HepG2 (cell line): ENCODE measurements around the gene IFIT1B. TPM values are rescaled to one million over a fixed set of nuclear protein-coding genes. Genes with fewer than 3 reads are reported as not detected.
"Not testable (repeated sequence)": the region's sequence is repeated elsewhere in the genome, so short reads cannot be mapped to it uniquely, and the experiment has no call there.

Experiments
- ATAC-seq: fragments of 200-7000 bp; cut with Tn5 transposase; 3 replicates; pipeline ENCODE4 v1.9.1; 2020; ENCODE audit warnings: mild to moderate bottlenecking, moderate library complexity
- BruUV-seq: library from RNA; stranded (reverse); fragments of 400-500 nt; replicated peaks from 2 replicates; lab custom pipeline; 2021; lab: Mats Ljungman, UMichigan
- CTCF ChIA-PET: fragments of 300-600 bp; formaldehyde crosslinking; extraction: SDS; loops from one replicate; lab custom pipeline; 2021; ENCODE audit warnings: low total read pairs, inconsistent platforms, low intra/inter-chr PET ratio; lab: Yijun Ruan, JAX
- POLR2A ChIA-PET: fragments of 350-600 bp; sonication (Branson Sonifier 250); formaldehyde crosslinking; loops from one replicate; lab custom pipeline; 2020; ENCODE audit warnings: antibody characterized with exemption, inconsistent platforms; lab: Yijun Ruan, JAX
- DNase-seq: peaks from one replicate; pipeline ENCODE4 v3.0.0-alpha.2; 2015; ENCODE audit warnings: low spot score
- FAIRE-seq: peaks from 3 replicates; lab custom pipeline; 2011; peaks lifted over from hg19 to GRCh38; lab: Jason Lieb, UNC
- H2AFZ ChIP-seq: one replicate; pipeline ENCODE4 v1.6.1; 2011; ENCODE audit warnings: low read length, inconsistent platforms
- H3K27ac ChIP-seq: fragments of 300-600 bp; 3 replicates; pipeline ENCODE4 v1.8.0; 2011; ENCODE audit warnings: mixed run types, mild to moderate bottlenecking, mixed read lengths, low read length, inconsistent platforms; ENCODE audit not compliant: insufficient read depth; ENCODE audit errors: extremely low read length
- H3K27me3 ChIP-seq, 2 experiments: fragments of 200-600 bp in 1 of 2; 2 replicates in 1 of 2; 3 replicates in 1 of 2; pipeline versions ENCODE4 v1.6.0 to v1.8.0; 2011; ENCODE audit warnings: low read length in 2 of 2, mild to moderate bottlenecking in 2 of 2, moderate library complexity in 2 of 2, inconsistent platforms in 1 of 2; ENCODE audit not compliant: insufficient read depth in 2 of 2, control insufficient read depth in 1 of 2
- H3K36me3 ChIP-seq, 2 experiments: fragments of 200-600 bp in 1 of 2; replicated peaks in 1 of 2; 2 replicates in 1 of 2; 3 replicates in 1 of 2; pipeline versions ENCODE4 v1.5.1 to v1.8.0; 2011; ENCODE audit warnings: low read length in 2 of 2, inconsistent platforms in 1 of 2; ENCODE audit not compliant: insufficient read depth in 2 of 2, control insufficient read depth in 1 of 2
- H3K4me1 ChIP-seq: 2 replicates; pipeline ENCODE4 v1.5.1; 2012; ENCODE audit warnings: low read length, inconsistent platforms; ENCODE audit not compliant: insufficient read depth
- H3K4me2 ChIP-seq: 2 replicates; pipeline ENCODE4 v1.6.0; 2011; ENCODE audit warnings: low read depth, low read length, inconsistent platforms
- H3K4me3 ChIP-seq, 3 experiments: fragments of 200-600 bp in 1 of 3; sonication (generic), shearing (Covaris generic) in 1 of 3; replicated peaks in 1 of 3; 2 replicates each; pipeline ENCODE4 v1.5.1; 2011 to 2016; ENCODE audit warnings: low read length in 3 of 3, inconsistent platforms in 2 of 3, low read depth in 2 of 3, mild to moderate bottlenecking in 2 of 3, control low read depth in 1 of 3, mixed read lengths in 1 of 3; ENCODE audit not compliant: insufficient read depth in 1 of 3
- H3K79me2 ChIP-seq: one replicate; pipeline ENCODE4 v1.6.1; 2011; ENCODE audit warnings: low read length, inconsistent platforms; ENCODE audit not compliant: insufficient read depth
- H3K9ac ChIP-seq: 2 replicates; pipeline ENCODE4 v1.6.0; 2011; ENCODE audit warnings: mild to moderate bottlenecking, low read depth, low read length, inconsistent platforms; ENCODE audit not compliant: insufficient read depth
- H3K9me3 ChIP-seq: 2 replicates; pipeline ENCODE4 v1.5.1; 2012; ENCODE audit warnings: mild to moderate bottlenecking, low read length
- H4K20me1 ChIP-seq: 2 replicates; pipeline ENCODE4 v1.6.0; 2011; ENCODE audit warnings: inconsistent platforms, mild to moderate bottlenecking, low read length, moderate library complexity; ENCODE audit not compliant: insufficient read depth
- ATF7 ChIP-seq, 2 experiments: fragments of 450-650 bp in 1 of 2; sonication (generic) in 1 of 2; formaldehyde crosslinking in 1 of 2; IDR thresholded peaks; 2 replicates each; pipeline versions ENCODE4 v1.4.0 to v1.6.1; 2016 to 2020; ENCODE audit warnings: antibody characterized with exemption in 1 of 2, mild to moderate bottlenecking in 1 of 2, missing genetic modification reagents in 1 of 2
- HDAC1 ChIP-seq: sonication (generic); formaldehyde crosslinking; IDR thresholded peaks from 2 replicates; pipeline ENCODE4 v1.5.1; 2020; ENCODE audit warnings: mild to moderate bottlenecking, missing genetic modification reagents
- PHF21A ChIP-seq: sonication (generic); formaldehyde crosslinking; IDR thresholded peaks from 2 replicates; pipeline ENCODE4 v1.5.0; 2020; ENCODE audit warnings: mild to moderate bottlenecking, missing genetic modification reagents
- TBX2 ChIP-seq: sonication (generic); formaldehyde crosslinking; IDR thresholded peaks from 2 replicates; pipeline ENCODE4 v1.5.0; 2020; ENCODE audit warnings: missing genetic modification reagents, mild to moderate bottlenecking, borderline replicate concordance
- WGBS: methylation state at CpG from one replicate; pipeline ENCODE4 v1.1.6; 2017; ENCODE audit warnings: low lambda C conversion rate; 5-methylcytosine and 5-hydroxymethylcytosine counted together
- in situ Hi-C: cut with HindIII; loops from 2 replicates; pipeline ENCODE4 v1.10.0; 2017; ENCODE audit warnings: low pct_unique_long_range_greater_than_20kb; ENCODE audit not compliant: extremely low pct_ligation_motif_present
- intact Hi-C: fragments of 100-400 bp; cut with micrococcal nuclease; formaldehyde crosslinking; loops from one replicate; pipeline ENCODE4 v1.10.0; 2022; ENCODE audit not compliant: unreplicated experiment
- polyA plus RNA-seq, 8 experiments: library from polyadenylated mRNA; depleted of rRNA in 3 of 8; stranded (reverse) in 7 of 8; unstranded in 1 of 8; fragments of >200 nt; fragmentation: Illumina TruSeq in 4 of 8; extraction: Trizol in 4 of 8; gene quantifications; 2 replicates each; pipeline versions ENCODE4 v1.2.1 to v1.2.3, GENCODE V29; 2011 to 2016; ENCODE audit warnings: low read depth in 4 of 8, missing spikeins in 1 of 8, mixed read lengths in 1 of 8; ENCODE audit not compliant: insufficient read depth in 1 of 8
- total RNA-seq, 5 experiments: library from RNA; depleted of rRNA; stranded (reverse); fragments of >200 nt; fragmentation: Illumina TruSeq; extraction: Trizol; gene quantifications; 2 replicates each; pipeline ENCODE4 v1.2.3, GENCODE V29; 2016; ENCODE audit warnings: low read depth in 1 of 5
- TF ChIP-seq, protein P1 (sequence below): sonication (generic); formaldehyde crosslinking; IDR thresholded peaks from 2 replicates; pipeline ENCODE4 v1.4.0; 2020; ENCODE audit warnings: missing genetic modification reagents

The IFIT1B gene
- total and polyA plus RNA-seq, 2 of the 13 experiments (the other 11 are each of a cell fraction or from before 2014, with no cell fraction given) = not detected

DNA sequence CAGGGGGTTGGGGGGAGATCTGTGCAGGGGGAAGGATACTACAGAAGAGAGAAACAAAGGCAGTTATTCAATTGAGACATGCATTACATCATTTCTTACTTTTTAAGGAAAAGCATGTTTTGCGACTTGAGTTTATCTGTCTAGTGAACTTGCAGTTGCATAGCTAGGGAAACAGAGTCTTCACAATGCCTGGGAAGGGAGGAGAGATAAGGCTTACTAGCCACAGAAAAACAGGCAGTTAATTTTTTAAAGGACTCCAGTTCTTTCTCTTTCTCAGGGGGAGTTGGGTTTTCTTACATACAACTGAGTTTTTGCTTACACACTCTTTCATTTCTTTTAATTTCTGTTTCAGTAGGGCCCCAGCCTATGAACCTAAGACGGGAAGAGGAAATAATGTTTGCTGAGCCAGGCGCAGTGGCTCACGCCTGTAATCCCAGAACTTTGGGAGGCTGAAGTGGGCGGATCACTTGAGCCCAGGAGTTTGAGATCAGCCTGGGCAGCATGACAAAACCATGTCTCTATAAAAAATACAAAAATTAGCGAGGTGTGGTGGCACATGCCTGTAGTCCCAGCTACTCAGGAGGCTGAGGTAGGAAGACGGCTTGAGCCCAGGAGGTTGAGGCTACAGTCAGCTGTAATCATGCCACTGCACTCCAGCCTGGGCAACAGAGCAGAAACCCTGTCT is 27.1 kb upstream of the IFIT1B start:
- H2AFZ ChIP-seq; DNase-seq; H3K36me3 ChIP-seq; H3K27me3 ChIP-seq; CTCF ChIA-PET; H3K79me2 ChIP-seq; in situ Hi-C loops; H3K9me3 ChIP-seq; TF ChIP-seq ATF7 (CRISPR knock-in tag; IDR thresholded peaks at IDR 0.05): not testable (repeated sequence)
- Histone ChIP-seq H3K9ac (peak overlapping the region; percentile 52; the same call in 1 of the 2 replicates), H3K4me2 (peak overlapping the region; percentile 69), H3K4me3 (peak overlapping the region; percentile 30 to 56 (median 41); a peak in 5 of 6 replicates)
- POLR2A ChIA-PET = interaction anchor here (1.0 to 3.5 kb wide), 7 partner anchors 19 to 293 kb away, joined by 3 to 17 read pairs (median 4); partner anchors contain the start of genes IFIT1, IFIT2 and IFIT3
- 2% methylated on average over 7 of the region's 7 CpGs for WGBS
- peak; percentile 32; the same call in 1 of the 2 replicates for TF ChIP-seq HDAC1 (CRISPR knock-in tag)
- 0 out of 2 replicates have a peak, but pooled peaks have one; percentile 10 for TF ChIP-seq TBX2 (CRISPR knock-in tag)
- TF ChIP-seq, protein P1, sequence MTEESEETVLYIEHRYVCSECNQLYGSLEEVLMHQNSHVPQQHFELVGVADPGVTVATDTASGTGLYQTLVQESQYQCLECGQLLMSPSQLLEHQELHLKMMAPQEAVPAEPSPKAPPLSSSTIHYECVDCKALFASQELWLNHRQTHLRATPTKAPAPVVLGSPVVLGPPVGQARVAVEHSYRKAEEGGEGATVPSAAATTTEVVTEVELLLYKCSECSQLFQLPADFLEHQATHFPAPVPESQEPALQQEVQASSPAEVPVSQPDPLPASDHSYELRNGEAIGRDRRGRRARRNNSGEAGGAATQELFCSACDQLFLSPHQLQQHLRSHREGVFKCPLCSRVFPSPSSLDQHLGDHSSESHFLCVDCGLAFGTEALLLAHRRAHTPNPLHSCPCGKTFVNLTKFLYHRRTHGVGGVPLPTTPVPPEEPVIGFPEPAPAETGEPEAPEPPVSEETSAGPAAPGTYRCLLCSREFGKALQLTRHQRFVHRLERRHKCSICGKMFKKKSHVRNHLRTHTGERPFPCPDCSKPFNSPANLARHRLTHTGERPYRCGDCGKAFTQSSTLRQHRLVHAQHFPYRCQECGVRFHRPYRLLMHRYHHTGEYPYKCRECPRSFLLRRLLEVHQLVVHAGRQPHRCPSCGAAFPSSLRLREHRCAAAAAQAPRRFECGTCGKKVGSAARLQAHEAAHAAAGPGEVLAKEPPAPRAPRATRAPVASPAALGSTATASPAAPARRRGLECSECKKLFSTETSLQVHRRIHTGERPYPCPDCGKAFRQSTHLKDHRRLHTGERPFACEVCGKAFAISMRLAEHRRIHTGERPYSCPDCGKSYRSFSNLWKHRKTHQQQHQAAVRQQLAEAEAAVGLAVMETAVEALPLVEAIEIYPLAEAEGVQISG (CRISPR knock-in tag) = 0 out of 2 replicates have a peak, but pooled peaks have one; percentile 17
- TF ChIP-seq ATF7 (IDR thresholded peaks at IDR 0.05) = 0 out of 2 replicates have a peak, but pooled peaks have one; percentile 45
- 0 out of 2 replicates have a peak, but pooled peaks have one; percentile 6 for TF ChIP-seq PHF21A (CRISPR knock-in tag)
- TF ChIP-seq, all 625 proteins: peak for 5; not testable (repeated sequence) for 620
- peak; percentile 36 for ATAC-seq
- H3K4me1 ChIP-seq = peaks cover 75% of the 10 kb centered on the region
- intact Hi-C loops, H4K20me1 ChIP-seq, BruUV-seq, FAIRE-seq: not testable (repeated sequence)
- H3K27ac ChIP-seq = peak overlapping the region; percentile 68
